Glomerular visceral epithelial cell (primary cell): Measurements from ENCODE around the gene ATE1.

Source experiments
- DNase-seq: peaks from one replicate; pipeline ENCODE4 v3.0.0-alpha.2; 2016; ENCODE audit errors: extremely low spot score

Gene ATE1

DNA sequence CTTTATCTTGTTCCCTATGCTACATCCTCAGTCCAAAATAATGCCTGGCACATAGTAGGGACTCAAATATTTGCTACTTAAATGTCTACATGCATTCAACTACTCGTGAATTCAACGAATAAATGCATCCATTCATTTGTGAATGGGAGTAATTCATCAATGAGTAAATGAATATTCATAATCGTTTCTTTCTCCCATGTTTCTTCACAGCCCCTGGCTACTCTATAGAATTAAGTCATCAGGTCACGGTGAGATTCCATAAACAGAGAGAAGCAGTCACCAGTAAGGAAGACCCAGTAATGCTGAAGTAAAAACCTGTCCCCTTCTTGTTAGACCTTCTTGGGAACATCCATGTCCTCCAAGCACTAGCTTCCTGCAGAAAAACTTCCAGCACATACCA, 48.4 kb downstream of the ATE1 start:
- DNase-seq = no peak

DNA sequence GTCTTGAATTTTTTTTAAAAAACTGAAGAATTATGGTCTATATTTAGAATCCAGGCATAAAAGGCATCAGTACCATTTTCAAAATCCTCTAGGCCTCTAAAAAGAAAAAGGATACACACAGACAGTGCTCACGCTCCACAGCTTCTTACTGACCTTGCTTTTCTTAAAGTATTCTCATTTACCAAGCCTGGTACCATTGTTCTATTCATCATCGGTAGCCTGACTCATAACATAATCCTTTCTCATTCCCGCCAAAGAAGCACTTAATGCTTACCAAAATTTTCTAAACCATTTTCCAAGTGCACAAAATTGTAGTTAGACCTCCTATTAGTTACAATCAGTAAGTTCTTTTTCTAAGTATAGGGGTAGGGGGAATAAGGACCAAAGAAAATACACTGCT, 54.6 kb downstream of the ATE1 start:
- DNase-seq = peak; percentile 3

DNA sequence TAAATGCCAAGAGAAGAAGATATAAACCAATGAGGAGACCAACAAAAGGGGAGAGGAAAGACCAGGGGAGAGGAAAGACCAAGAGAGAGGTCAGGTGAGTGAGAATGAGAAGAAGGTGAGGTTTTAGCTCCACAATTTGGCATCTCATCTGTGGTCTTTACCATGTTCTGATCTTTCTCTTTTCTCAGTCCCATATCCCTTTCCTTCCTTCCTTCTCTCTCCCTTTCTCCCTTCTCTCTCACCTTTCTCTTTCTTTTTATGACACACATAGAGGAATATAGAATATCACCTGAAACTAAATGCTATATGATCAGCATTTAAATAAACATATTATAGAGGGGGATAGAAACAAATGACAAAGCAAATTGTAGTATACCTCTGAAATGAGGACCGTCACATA, 57.4 kb downstream of the ATE1 start:
- DNase-seq = no peak

DNA sequence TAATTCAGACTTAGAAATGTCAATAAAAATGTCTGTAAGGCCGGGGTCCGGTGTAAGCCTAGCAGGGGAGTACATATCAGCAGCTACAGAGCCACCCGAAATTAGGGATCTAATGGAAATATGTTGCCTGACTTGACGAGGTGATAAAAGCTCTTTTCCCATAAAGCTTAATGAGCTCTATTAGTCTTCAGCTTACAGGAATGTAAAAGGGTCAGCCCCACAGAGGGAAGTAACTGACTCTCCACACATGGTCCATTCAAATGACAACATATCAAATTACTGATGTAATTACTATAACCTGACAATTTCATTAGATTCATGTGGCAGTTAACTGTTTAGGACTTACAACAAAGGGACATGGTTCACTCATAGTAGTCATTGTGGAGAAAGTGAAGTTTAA, 62.3 kb downstream of the ATE1 start:
- no peak for DNase-seq

DNA sequence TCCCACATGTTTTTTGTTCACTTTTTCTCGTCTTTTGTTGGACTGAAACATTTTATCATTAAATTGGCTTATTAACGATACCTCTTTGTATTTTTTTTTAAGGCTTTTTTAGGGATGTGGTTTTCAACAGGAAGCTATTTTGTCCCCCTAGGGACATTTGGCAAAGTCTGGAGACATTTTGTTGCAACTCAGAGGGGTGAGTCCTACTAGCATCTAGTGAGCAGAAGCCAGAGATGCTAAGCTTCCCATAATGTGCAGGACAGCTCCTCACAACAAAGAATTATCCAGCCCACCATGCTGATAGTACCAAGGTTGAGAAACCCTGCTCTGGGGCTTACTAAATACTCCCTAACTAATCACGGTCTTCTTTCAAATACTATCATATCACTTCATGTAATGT, 63.2 kb downstream of the ATE1 start:
- DNase-seq = no peak

DNA sequence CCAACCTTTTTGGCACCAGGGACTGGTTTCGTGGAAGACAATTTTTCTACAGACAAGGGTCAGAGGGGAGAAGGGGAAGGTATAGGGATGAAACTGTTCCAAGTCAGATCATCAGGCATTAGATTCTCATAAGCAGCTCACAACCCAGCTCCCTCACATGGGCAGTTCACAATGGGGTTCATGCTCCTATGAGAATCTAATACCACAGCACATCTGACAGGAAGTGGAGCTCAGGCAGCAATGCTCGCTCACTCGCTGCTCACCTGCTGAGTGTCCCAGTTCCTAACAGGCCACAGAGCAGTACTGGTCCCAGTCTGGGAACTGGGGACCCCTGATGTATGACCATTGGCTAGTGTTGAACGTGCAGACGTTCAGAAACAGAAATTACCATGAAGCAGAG, 63.7 kb downstream of the ATE1 start:
- DNase-seq = no peak

DNA sequence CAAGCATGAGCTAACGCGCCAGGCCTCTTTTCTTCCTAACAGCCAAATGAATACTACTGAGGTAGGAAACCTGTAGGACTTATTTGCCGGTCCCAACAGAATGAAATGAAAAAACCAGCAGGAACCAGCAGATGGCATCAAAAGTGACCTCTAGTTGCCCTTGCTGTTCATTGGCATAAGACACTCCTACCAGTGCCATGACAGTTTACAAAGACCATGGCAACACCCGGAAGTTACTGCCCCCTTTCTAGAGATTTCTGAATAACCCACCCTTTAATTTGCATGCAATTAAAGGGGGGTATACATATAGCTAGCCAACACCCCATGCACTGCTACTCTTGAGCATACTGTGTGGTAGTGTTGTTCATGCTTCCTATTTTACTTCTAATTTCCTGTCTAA, 65.2 kb downstream of the ATE1 start:
- no peak for DNase-seq

DNA sequence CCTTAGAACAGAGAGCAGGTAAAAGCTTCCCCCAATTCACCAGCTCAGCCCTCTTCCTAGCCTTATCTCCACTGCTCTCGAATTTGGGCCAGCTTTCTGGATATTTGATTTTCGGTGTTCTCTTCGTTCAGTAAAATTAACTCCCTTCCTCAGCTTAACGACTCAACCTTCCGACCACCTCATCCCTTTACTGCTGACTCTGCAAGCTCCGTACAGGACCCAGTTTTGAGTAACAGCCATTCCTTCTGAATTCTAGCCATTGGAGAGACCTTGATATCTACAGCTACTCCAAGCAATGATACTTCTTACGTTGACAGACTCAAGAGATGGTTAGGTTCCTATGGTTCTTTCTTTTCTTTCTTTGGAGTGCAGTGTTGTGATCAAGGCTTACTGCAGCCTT, 65.8 kb downstream of the ATE1 start:
- no peak for DNase-seq

DNA sequence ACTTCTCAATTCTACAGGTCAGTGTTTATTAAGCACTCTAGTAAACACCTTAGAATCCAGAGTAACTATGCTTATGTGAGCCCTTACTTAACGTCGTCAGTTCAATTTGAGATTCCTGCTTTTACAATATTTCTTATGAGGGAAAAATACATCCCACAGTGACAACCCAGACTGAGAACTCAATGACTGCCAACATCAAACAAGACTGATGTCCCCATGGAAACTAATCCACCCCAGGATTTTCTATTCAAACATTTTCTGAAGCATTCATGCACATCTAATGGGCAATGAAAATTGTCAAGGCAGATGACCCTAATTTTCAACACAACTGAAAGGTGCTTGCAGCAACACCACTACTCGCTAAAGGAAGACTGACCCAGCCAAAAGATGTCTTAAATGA, 67.0 kb downstream of the ATE1 start:
- no peak for DNase-seq

DNA sequence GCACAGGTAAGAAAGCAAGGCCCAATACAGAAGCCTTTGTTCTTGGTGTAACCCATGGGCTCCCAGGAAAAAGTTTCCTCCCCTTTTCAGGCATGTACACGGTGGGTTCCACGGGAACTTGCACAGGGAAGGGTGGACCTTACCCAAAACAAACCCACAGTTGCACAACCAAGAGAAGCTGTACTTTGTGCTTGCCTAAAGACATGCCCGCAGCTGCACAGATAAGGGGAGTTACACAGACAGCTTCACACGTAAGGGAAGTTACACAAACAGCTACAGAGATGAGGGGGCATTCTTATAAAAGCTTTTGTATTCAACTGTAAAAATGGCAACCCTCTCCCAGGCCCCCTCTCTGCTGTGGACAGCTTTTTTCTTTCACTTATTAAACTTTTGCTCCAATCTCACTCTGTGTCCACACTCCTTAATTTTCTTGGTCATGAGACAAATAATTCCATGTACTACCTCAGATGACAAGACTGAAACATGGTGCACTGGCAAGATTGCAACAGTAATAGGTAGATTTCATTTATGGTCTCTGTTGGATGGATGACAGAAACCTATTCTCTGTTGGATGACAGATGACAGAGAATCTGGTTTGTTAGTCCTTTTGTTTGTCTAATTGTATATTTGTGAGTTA, 72.9 kb downstream of the ATE1 start:
- DNase-seq = no peak

DNA sequence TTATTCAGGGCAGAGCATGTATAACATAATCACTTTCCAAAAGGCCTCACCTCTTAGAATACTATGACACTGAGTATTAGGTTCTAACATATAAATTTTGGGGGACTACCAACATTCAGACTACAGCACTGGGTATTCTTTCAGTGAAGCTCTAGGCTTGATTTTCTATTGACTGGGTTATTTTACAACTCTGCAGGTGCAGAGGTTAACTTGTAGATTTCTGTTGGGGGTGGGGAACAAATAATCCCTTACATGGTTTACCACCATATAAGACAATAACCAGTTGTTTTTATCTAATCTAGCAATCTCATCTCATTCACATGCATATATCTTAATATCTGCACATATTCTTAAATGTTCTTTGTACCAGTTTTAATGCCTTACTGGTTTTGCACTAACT, 73.9 kb downstream of the ATE1 start:
- DNase-seq = no peak

DNA sequence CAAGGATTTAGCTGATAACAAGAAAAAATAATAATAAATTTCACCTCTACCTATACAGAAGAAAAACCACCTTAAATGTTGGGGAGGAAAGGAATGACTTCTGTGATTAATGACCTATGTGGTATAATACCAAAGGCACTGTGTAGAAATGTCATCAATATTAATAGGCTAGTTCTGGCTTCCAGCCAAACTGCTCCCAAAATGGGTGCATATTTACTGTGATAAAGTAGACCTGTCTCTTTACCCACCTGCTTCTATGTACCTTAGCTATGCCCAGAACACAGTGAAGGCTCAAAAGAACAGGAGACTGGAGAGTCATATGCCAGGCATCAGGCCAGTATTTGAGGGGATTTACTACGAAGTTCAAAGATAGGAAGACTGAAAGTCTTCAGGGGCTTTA, 76.0 kb downstream of the ATE1 start:
- DNase-seq = no peak

DNA sequence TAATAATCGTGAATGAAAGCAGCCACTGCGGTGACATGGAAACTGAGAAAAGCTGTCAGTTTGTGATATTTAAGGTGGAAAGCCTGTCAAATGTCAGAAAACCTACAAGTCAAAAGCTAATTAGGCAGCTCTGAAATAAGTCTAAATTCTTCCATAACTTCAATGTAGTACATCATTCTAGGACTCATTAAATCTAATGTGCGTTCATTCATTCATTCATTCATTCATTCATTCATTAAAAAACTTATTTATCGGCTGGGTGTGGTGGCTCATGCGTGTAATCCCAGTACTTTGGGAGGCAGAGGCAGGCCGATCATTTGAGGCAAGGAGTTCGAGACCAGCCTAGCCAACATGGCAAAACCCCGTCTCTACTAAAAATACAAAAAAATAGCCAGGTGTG, 79.7 kb downstream of the ATE1 start:
- no peak for DNase-seq

DNA sequence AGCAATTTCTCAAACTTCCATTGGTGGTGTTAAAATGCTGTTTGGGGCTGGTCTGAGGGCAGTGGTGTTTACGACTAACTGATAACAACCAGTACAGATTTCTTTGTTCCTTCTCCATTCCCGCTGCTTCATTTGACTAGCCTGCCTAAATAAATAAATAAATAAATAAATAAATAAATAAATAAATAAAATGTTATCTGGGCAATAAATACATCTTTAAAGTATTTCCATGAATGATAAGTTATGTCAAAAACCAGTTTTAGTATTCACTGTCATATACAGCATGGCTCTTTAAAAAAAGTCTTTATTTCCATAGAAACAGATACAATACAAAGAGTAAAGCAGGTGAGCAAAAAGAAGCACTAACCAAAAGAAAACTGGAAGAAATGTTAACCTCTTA, 81.3 kb downstream of the ATE1 start:
- no peak for DNase-seq

DNA sequence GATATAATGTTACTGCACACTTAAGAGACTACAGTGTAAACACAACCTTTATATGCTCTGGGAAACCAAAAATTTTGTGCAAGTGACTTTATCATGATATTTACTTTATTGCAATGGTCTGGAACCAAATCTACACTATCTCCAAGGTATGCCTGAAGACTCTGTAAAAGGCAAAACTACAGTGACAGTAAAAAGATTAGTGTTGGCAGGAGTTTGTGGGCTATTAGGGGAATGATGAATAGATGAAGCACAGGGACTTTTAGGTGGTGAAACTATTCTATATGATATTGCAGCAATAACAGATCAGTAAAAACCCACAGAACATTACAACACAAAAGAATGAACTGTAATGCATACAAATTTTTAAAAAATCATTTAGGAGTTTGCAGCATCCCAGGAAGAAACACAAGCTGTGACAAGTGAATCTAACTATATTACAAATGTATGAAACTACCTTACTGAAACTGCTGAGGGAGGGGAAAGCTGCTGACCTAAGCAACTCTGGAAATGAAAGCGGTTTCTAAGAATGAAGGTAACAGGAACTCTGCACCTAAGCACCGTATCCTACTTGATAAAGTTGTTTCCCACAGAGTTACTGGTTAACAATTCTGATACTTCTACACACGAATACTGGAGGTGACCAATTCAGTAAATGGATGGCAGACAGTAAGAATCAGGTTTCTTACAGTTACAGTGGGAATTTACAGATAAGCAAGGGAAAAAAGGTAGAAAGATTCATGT, 82.6 kb downstream of the ATE1 start:
- no peak for DNase-seq

DNA sequence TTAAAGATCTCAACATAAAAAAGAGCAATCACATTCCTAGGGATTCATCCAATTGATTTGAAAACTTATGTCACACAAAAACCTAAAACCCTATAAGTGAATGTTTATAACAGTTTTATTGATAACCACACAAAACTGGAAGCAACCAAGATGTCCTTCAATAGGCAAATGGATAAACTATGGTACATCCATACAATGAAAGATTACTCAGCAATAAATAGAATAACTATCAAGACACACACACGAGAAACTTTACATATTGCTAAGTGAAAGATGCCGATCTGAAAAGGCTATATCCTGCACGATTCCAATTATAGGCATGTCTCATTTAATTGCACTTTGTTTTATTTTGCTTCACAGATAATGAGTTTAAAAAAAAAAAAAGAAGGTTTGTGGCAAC, 83.3 kb downstream of the ATE1 start:
- DNase-seq = no peak

DNA sequence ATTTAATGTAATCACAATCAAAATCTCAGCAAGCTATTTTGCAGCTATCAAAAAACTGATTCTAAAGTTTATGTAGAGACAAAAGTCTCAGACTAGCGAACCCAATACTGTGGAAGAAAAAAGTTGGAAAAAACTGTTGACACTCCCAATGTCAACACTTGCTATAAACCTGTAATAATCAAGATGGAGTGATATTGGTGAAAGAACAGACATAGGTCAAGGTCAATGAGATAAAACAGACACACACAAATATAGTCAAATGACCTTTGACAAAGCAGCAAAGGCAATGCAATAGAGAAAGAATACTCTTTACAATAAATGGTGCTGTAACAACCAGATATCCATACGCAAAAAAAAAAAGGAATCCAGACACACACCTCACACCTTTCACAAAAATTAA, 84.5 kb downstream of the ATE1 start:
- no peak for DNase-seq

DNA sequence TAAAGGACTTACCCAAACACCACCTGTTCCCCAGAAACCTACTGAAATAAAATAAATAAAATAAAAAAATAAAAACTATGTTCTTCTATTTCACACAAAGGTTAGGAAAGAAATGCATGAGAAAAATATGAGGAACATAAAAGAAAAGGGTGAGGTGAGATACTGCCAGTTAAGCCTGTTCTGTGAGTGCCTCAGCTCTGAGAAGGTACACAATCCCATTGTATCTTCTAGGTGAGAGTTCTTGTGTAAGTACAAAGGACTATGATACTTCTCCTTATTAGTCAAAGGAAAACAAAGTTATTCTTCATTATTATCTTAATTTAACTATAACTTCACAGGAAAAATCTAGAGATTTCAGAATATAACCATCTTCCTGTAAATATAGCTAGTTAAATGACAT, 86.0 kb downstream of the ATE1 start:
- DNase-seq = no peak

DNA sequence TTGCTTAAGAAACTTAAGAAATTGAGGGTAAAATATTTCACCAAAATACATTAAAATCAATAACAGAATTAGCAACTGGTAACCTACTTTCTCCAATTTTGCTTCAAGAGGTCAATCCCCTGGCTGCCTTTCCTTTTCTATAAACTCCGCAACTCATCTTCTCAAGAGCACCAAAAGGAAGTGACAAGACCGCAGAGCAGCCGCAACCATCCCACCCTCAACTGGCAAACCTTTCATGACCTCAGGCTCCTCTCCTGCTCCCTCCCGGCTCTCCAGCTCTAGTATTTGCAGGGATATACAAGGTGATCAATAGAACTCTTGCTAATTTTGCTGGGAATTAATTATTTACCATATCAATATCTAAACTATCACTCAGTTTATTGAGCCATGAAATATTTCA, 88.9 kb downstream of the ATE1 start:
- DNase-seq = no peak

DNA sequence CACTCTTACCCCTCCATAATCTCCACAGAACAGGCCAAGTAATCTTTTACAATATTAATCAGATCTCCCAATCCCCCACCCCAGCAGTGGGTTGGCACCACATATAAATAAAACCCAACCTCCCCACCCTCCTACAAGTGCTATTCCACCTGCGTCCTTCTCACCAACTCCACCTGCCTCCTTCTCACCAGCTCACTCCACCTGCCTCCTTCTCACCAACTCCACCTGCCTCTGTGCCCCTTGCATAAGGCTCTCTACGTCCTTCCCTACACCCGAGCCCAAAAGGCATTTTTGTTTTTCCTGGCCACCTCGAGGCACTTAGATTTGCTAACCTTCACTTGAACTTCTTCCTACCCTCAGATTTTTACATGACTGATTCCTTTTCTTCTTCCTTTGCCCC, 89.7 kb downstream of the ATE1 start:
- no peak for DNase-seq

DNA sequence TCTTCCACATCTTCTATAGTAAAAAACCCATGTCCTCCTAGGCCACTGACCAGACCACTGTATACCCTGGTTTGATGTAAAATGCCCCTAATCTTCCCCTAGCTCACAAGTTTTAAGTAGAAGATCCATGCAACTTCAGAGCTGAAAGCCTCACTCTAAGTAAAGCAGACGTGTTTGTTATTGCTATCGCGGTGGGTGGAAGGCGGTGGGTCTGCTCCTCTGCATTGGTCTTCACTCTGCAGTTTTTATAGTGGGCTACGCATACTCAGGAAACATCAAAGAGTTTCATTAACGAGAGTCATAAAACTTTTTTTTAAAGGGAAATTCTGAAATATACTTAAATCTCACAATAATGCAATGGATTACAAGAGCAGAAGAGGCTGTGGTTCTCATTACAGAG, 91.7 kb downstream of the ATE1 start:
- no peak for DNase-seq

DNA sequence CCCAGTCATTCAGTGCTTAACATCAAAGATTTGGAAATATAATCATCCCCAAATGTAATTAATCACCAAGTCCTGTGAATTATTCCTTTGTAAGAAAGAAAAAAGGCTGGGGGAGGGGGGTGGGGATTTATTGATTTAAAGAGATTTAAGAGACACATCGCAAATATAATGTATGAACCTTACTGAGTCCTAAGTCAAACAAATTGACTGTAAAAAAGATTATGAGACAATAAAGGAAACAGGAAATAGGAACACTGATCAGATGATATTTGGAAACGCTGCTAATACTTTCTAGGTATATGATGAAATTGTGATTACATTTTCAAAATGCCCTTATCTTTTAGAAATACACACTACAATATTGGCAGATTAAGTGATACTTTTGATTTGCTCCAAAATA, 92.5 kb downstream of the ATE1 start:
- DNase-seq = no peak

DNA sequence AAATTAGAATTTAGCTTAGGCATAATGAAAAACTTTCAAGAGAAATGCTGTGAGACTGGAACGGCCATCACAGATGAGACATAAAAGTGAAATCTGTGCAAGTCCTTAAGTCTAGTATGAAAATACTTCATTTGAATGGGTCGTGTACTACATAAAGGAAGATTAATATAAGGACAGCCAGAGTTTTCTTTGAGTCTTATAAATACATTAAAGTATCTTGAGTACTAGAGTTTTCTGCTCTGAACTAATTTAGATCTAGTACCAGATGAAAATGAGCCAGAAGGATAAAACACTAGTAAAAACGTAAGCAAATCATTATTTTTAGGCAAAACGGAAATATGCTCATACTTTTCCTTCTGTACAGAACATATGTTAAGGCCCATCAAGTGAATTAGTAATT, 93.1 kb downstream of the ATE1 start:
- no peak for DNase-seq

DNA sequence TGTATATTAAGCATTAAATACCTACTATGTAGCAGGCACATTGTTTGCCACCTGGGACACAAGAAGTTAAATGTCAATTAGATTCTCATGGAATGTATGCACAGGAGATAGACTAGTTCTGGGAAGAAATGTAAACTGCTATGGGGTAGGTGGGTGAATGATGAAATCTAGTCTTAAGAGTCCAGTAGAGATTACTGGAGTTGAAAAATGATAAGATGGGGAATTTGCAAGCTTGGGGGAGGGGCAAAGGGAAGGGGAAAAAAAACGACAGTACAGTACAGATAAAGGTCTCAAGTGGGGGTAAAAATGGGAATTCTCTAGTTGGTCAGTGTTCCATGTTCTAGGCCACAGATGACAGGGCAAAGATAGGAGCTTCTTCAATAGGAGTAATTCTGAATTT, 94.4 kb downstream of the ATE1 start:
- DNase-seq = no peak
